ENCODE data around the gene PID1. TPM values are rescaled to one million over a fixed set of nuclear protein-coding genes. Genes with fewer than 3 reads are reported as not detected.

PID1 gene
- total RNA-seq, 1 donor from 2014 or later, result 1.4 TPM

DNA sequence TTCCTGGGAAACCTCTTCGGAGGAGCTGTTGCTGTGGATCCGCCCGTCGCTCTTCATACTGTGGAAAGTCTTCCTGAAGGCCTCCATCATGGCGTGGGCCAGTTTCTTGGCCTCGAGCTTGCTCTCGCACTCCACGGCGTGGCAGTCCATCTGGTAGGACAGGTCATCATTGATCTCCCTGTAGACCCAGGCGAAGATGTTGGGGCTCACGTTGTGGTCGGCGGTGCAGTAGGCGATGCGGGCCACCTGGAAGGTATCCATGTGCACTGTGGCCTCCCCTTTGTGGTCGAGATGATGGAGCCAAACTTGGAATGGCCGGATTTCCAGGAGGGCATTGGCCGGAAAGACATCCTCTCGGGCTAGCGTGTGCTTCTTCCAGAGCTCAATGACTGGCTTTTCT, 245.4 kb downstream of the PID1 start:
- Mint-ChIP-seq H3K4me3 (no peak overlapping the region), H3K9me3 (peaks cover under 1% of the 10 kb centered on the region), H3K27me3 (ENCODE audit: insufficient read depth, low read depth) (peaks cover 2% of the 10 kb centered on the region), H3K27ac (no peak overlapping the region), H3K4me1 (no peaks in the 10 kb centered on the region), H3K36me3 (no peaks in the 10 kb centered on the region)
- no peaks in the 10 kb centered on the region for H3K27me3 ChIP-seq
- H3K4me3 ChIP-seq, result no peak overlapping the region
- H2AFZ ChIP-seq (replicated peaks), result no peak overlapping the region
- no peak overlapping the region for H3K9ac ChIP-seq
- DNase-seq (ENCODE audit: low spot score), result no peak
- H3K27ac ChIP-seq, result no peak overlapping the region
- no peaks in the 10 kb centered on the region for H3K36me3 ChIP-seq
- no peaks in the 10 kb centered on the region for H4K20me1 ChIP-seq (ENCODE audit: low read depth)
- TF ChIP-seq, protein P1, sequence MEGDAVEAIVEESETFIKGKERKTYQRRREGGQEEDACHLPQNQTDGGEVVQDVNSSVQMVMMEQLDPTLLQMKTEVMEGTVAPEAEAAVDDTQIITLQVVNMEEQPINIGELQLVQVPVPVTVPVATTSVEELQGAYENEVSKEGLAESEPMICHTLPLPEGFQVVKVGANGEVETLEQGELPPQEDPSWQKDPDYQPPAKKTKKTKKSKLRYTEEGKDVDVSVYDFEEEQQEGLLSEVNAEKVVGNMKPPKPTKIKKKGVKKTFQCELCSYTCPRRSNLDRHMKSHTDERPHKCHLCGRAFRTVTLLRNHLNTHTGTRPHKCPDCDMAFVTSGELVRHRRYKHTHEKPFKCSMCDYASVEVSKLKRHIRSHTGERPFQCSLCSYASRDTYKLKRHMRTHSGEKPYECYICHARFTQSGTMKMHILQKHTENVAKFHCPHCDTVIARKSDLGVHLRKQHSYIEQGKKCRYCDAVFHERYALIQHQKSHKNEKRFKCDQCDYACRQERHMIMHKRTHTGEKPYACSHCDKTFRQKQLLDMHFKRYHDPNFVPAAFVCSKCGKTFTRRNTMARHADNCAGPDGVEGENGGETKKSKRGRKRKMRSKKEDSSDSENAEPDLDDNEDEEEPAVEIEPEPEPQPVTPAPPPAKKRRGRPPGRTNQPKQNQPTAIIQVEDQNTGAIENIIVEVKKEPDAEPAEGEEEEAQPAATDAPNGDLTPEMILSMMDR (IDR thresholded peaks at IDR 0.05), result no peak
- TF ChIP-seq EZH2 (IDR thresholded peaks at IDR 0.05), result no peak
- TF ChIP-seq EZH2phosphoT487 (IDR thresholded peaks at IDR 0.05), result no peak
- no peaks in the 10 kb centered on the region for H3K79me2 ChIP-seq (ENCODE audit: low read depth)
- no peaks in the 10 kb centered on the region for H3K4me1 ChIP-seq
- no peaks in the 10 kb centered on the region for H3K9me3 ChIP-seq (ENCODE audit: low read depth)
- H3K4me2 ChIP-seq, result no peak overlapping the region
- no peaks in the 10 kb centered on the region for H3F3A ChIP-seq (ENCODE audit: low read depth)

GRCh38 chr2:229022652-229023051, 248.4 kb downstream of the PID1 start:
- Histone ChIP-seq H3K9ac (no peak overlapping the region), H3K4me3 (no peak overlapping the region), H3K79me2 (ENCODE audit: low read depth) (no peaks in the 10 kb centered on the region), H3K36me3 (no peaks in the 10 kb centered on the region), H3K27ac (no peak overlapping the region), H3K27me3 (no peaks in the 10 kb centered on the region), H3K4me1 (no peaks in the 10 kb centered on the region), H3F3A (ENCODE audit: low read depth) (no peaks in the 10 kb centered on the region), H3K4me2 (no peak overlapping the region), H4K20me1 (ENCODE audit: low read depth) (no peaks in the 10 kb centered on the region), H3K9me3 (ENCODE audit: low read depth) (no peaks in the 10 kb centered on the region), H2AFZ (replicated peaks) (no peak overlapping the region)
- Mint-ChIP-seq H3K27ac (no peak overlapping the region), H3K36me3 (no peaks in the 10 kb centered on the region), H3K4me3 (no peak overlapping the region), H3K9me3 (peaks cover 2% of the 10 kb centered on the region), H3K27me3 (ENCODE audit: insufficient read depth, low read depth) (peaks cover 2% of the 10 kb centered on the region), H3K4me1 (no peaks in the 10 kb centered on the region)
- no peak for DNase-seq (ENCODE audit: low spot score)
- TF ChIP-seq, protein P1 (IDR thresholded peaks at IDR 0.05), result no peak
- TF ChIP-seq EZH2phosphoT487 (IDR thresholded peaks at IDR 0.05), result no peak
- no peak for TF ChIP-seq EZH2 (IDR thresholded peaks at IDR 0.05)

DNA sequence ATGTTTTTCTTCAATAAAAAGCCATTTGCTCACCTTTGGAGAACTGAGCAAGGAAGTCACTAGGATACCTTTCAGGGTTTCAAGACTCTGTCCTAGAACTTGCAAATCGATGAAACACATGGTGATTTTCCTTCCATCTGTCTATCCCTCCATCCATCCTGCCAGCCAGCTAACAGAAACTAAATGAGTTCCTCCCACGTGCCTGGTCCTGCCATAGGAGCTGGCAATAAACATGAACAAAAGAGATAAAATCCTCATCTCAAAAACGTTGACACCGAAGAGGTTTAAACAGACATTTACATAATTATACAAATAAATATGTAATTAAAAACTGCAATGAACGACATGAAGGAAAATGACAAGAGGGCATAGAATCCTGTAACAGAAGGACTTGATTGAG, 249.0 kb downstream of the PID1 start:
- no peaks in the 10 kb centered on the region for H3K4me1 Mint-ChIP-seq
- Histone ChIP-seq H3K27me3 (no peaks in the 10 kb centered on the region), H3K27ac (no peak overlapping the region), H3K4me1 (no peaks in the 10 kb centered on the region), H3K9ac (no peak overlapping the region), H3K9me3 (ENCODE audit: low read depth) (no peaks in the 10 kb centered on the region), H3F3A (ENCODE audit: low read depth) (no peaks in the 10 kb centered on the region), H2AFZ (replicated peaks) (no peak overlapping the region), H3K36me3 (no peaks in the 10 kb centered on the region), H3K4me3 (no peak overlapping the region), H4K20me1 (ENCODE audit: low read depth) (no peaks in the 10 kb centered on the region), H3K4me2 (no peak overlapping the region), H3K79me2 (ENCODE audit: low read depth) (no peaks in the 10 kb centered on the region)
- no peak for DNase-seq (ENCODE audit: low spot score)
- H3K9me3 Mint-ChIP-seq, result peaks cover 2% of the 10 kb centered on the region
- no peak overlapping the region for H3K4me3 Mint-ChIP-seq
- peaks cover 2% of the 10 kb centered on the region for H3K27me3 Mint-ChIP-seq (ENCODE audit: insufficient read depth, low read depth)
- TF ChIP-seq EZH2 (IDR thresholded peaks at IDR 0.05), result no peak
- no peaks in the 10 kb centered on the region for H3K36me3 Mint-ChIP-seq
- no peak overlapping the region for H3K27ac Mint-ChIP-seq

DNA sequence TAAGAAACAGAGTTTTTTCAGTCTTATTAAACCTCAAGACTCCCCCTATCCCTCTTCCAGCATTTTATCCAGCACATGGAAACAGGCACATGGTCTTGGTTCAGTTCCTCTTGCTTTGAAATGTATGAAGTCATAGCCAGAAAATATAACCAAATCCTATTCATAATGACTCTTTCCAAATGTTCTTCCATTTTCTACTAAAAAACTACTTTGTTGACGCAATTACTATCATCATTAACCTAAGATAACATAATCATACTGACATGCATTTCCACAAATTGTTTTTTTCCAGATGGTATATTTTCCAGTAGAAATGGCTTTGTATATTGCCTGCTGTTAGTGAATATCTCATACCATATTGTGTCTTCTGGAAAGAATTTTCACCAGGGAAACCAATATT, 261.3 kb downstream of the PID1 start:
- no peaks in the 10 kb centered on the region for H3K79me2 ChIP-seq (ENCODE audit: low read depth)
- Mint-ChIP-seq H3K4me3 (no peak overlapping the region), H3K27me3 (ENCODE audit: insufficient read depth, low read depth) (no peaks in the 10 kb centered on the region), H3K9me3 (no peaks in the 10 kb centered on the region), H3K27ac (no peak overlapping the region), H3K36me3 (no peaks in the 10 kb centered on the region), H3K4me1 (no peaks in the 10 kb centered on the region)
- no peaks in the 10 kb centered on the region for H3K4me1 ChIP-seq
- H3K4me2 ChIP-seq, result no peak overlapping the region
- H3K27ac ChIP-seq, result no peak overlapping the region
- DNase-seq (ENCODE audit: low spot score), result no peak
- TF ChIP-seq, protein P1 (IDR thresholded peaks at IDR 0.05), result no peak
- TF ChIP-seq EZH2 (IDR thresholded peaks at IDR 0.05) (no peak), EZH2phosphoT487 (IDR thresholded peaks at IDR 0.05) (no peak)
- H2AFZ ChIP-seq (replicated peaks), result no peak overlapping the region
- H3K27me3 ChIP-seq, result no peaks in the 10 kb centered on the region
- no peaks in the 10 kb centered on the region for H3F3A ChIP-seq (ENCODE audit: low read depth)
- H3K36me3 ChIP-seq, result no peaks in the 10 kb centered on the region
- no peak overlapping the region for H3K9ac ChIP-seq
- H4K20me1 ChIP-seq (ENCODE audit: low read depth), result no peaks in the 10 kb centered on the region
- H3K9me3 ChIP-seq (ENCODE audit: low read depth), result no peaks in the 10 kb centered on the region
- no peak overlapping the region for H3K4me3 ChIP-seq

All from neural progenitor cell (in vitro differentiated cells).